HepG2 (cell line): ENCODE data around the gene FKBP5. TPM values are rescaled to one million over a fixed set of nuclear protein-coding genes. Genes with fewer than 3 reads are reported as not detected.
A peak's percentile ranks its signal among the peaks of the same experiment; 100 is the strongest.

Source experiments
- ARHGAP35 ChIP-seq: sonication (generic); formaldehyde crosslinking; IDR thresholded peaks from 2 replicates; pipeline ENCODE4 v1.9.0; 2022; ENCODE audit warnings: mild to moderate bottlenecking, inconsistent platforms, moderate library complexity, missing genetic modification reagents, borderline replicate concordance
- ARID4A ChIP-seq: sonication (generic); formaldehyde crosslinking; IDR thresholded peaks from 2 replicates; pipeline ENCODE4 v1.5.0; 2020; ENCODE audit warnings: mild to moderate bottlenecking, missing genetic modification reagents, borderline replicate concordance
- HMGA1 ChIP-seq: sonication (generic); formaldehyde crosslinking; conservative IDR thresholded peaks from 2 replicates; pipeline ENCODE4 v1.4.0; 2020; ENCODE audit warnings: missing genetic modification reagents
- HOXA3 ChIP-seq: sonication (generic); formaldehyde crosslinking; IDR thresholded peaks from 2 replicates; pipeline ENCODE4 v1.5.0; 2020; ENCODE audit warnings: missing genetic modification reagents
- ISL2 ChIP-seq: sonication (generic); formaldehyde crosslinking; IDR thresholded peaks from 2 replicates; pipeline ENCODE4 v1.5.0; 2020; ENCODE audit warnings: missing genetic modification reagents
- NFKB2 ChIP-seq: sonication (generic); formaldehyde crosslinking; IDR thresholded peaks from 2 replicates; pipeline ENCODE4 v1.4.0; 2020; ENCODE audit warnings: missing genetic modification reagents, borderline replicate concordance
- RBM39 ChIP-seq: fragments of 200-400 bp; formaldehyde crosslinking; IDR thresholded peaks from one replicate; pipeline ENCODE4 v1.6.1; 2018; ENCODE audit warnings: antibody characterized with exemption, mild to moderate bottlenecking, low read depth, low read length; ENCODE audit not compliant: poor library complexity, severe bottlenecking
- RXRA ChIP-seq: sonication (generic); formaldehyde crosslinking; IDR thresholded peaks from 2 replicates; pipeline ENCODE4 v1.5.1; 2020; ENCODE audit warnings: missing genetic modification reagents
- SOX6 ChIP-seq, 2 experiments: fragments of 450-650 bp in 1 of 2; sonication (generic) in 1 of 2; formaldehyde crosslinking in 1 of 2; IDR thresholded peaks; 2 replicates each; pipeline versions ENCODE4 v1.4.0 to v1.6.1; 2017 to 2020; ENCODE audit warnings: antibody characterized with exemption in 1 of 2, mild to moderate bottlenecking in 1 of 2, missing genetic modification reagents in 1 of 2
- ZBTB38 ChIP-seq: sonication (generic); formaldehyde crosslinking; IDR thresholded peaks from 2 replicates; pipeline ENCODE4 v1.5.1; 2020; ENCODE audit warnings: mild to moderate bottlenecking, missing genetic modification reagents
- ZNF605 ChIP-seq: sonication (generic); formaldehyde crosslinking; IDR thresholded peaks from 2 replicates; pipeline ENCODE4 v1.8.0; 2022; ENCODE audit warnings: mild to moderate bottlenecking, missing genetic modification reagents
- ZNF674 ChIP-seq: sonication (generic); formaldehyde crosslinking; IDR thresholded peaks from 2 replicates; pipeline ENCODE4 v1.5.0; 2020; ENCODE audit warnings: low read depth, mild to moderate bottlenecking, missing genetic modification reagents
- polyA plus RNA-seq, 8 experiments: library from polyadenylated mRNA; depleted of rRNA in 3 of 8; stranded (reverse) in 7 of 8; unstranded in 1 of 8; fragments of >200 nt; fragmentation: Illumina TruSeq in 4 of 8; extraction: Trizol in 4 of 8; gene quantifications; 2 replicates each; pipeline versions ENCODE4 v1.2.1 to v1.2.3, GENCODE V29; 2011 to 2016; ENCODE audit warnings: low read depth in 4 of 8, missing spikeins in 1 of 8, mixed read lengths in 1 of 8; ENCODE audit not compliant: insufficient read depth in 1 of 8
- total RNA-seq, 5 experiments: library from RNA; depleted of rRNA; stranded (reverse); fragments of >200 nt; fragmentation: Illumina TruSeq; extraction: Trizol; gene quantifications; 2 replicates each; pipeline ENCODE4 v1.2.3, GENCODE V29; 2016; ENCODE audit warnings: low read depth in 1 of 5
- TF ChIP-seq, protein P1 (sequence below): sonication (generic); formaldehyde crosslinking; IDR thresholded peaks from 2 replicates; pipeline ENCODE4 v1.5.1; 2020; ENCODE audit warnings: missing genetic modification reagents, mild to moderate bottlenecking, borderline replicate concordance
- TF ChIP-seq, protein P2 (sequence below): sonication (generic); formaldehyde crosslinking; IDR thresholded peaks from 2 replicates; pipeline ENCODE4 v1.4.0; 2020; ENCODE audit warnings: missing genetic modification reagents, borderline replicate concordance
- TF ChIP-seq, protein P3 (sequence below): sonication (generic); formaldehyde crosslinking; IDR thresholded peaks from 2 replicates; pipeline ENCODE4 v1.5.0; 2020; ENCODE audit warnings: mild to moderate bottlenecking, missing genetic modification reagents

FKBP5 gene
- total and polyA plus RNA-seq, 2 of the 13 experiments (the other 11 are each of a cell fraction or from before 2014, with no cell fraction given) = 8.0 to 17.4 TPM

DNA sequence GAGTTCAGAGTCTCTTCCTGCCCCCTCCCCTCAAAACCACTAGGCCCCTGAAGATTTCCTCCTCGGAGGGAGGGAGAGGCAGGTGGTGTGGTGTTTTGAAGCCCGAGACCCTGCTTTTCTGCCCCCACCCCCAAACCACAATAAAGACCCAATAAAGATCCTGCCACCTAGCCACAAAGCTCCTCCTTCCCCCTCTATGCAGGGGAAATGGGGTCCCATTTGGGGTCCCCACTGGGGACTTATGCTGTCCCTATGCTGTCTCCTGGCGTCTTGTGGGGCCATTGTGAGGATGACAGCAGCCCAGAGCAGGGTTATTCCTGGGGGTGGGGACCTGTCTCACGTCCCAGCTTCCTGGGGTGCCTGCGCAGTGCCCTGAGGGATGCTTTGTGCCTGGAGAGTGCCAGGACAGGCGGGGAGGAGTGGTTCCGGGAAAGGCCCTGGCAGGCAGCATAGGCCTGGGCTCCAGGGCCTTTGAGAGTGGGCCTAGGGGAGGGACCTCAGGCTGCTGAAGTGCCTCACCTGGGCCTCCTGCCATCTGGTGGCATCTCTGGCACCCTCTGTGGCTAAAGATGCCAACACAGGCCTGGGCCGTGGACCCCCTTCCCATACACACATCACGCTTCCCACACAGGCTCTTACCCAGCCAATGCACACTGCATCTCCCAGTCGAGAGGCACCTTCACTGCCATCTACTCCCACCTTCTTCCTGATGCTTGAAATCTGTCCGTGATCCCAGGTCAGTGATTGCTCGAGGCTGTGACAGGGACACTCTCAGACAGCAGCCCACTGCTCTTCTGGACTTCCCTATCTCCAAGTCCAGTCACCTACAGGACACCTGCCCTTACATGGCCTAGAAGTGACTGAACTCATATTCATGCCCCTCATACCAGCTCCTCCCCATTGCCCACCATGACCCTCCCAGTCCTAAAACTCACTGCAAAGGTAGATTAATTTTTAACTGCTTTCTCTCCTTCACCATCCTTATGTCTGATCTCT is 40.3 kb upstream of the FKBP5 start (continued):
- TF ChIP-seq ARID4A (CRISPR knock-in tag) (no peak), ISL2 (CRISPR knock-in tag) (no peak), HMGA1 (no peak), HOXA3 (CRISPR knock-in tag) (0 out of 2 replicates have a peak, but pooled peaks have one; percentile 12), ZNF674 (no peak), RBM39 (peak; percentile 31), NFKB2 (CRISPR knock-in tag) (peak; percentile 49; the same call in 1 of the 2 replicates), ARHGAP35 (CRISPR knock-in tag) (no peak), ZNF605 (CRISPR knock-in tag) (0 out of 2 replicates have a peak, but pooled peaks have one; percentile 16), ZBTB38 (CRISPR knock-in tag) (no peak), SOX6 (IDR thresholded peaks at IDR 0.05) (no peak), SOX6 (CRISPR knock-in tag; IDR thresholded peaks at IDR 0.05) (peak; percentile 19; the same call in 1 of the 2 replicates), RXRA (CRISPR knock-in tag) (peak; percentile 29; the same call in 1 of the 2 replicates)
- TF ChIP-seq, protein P1, sequence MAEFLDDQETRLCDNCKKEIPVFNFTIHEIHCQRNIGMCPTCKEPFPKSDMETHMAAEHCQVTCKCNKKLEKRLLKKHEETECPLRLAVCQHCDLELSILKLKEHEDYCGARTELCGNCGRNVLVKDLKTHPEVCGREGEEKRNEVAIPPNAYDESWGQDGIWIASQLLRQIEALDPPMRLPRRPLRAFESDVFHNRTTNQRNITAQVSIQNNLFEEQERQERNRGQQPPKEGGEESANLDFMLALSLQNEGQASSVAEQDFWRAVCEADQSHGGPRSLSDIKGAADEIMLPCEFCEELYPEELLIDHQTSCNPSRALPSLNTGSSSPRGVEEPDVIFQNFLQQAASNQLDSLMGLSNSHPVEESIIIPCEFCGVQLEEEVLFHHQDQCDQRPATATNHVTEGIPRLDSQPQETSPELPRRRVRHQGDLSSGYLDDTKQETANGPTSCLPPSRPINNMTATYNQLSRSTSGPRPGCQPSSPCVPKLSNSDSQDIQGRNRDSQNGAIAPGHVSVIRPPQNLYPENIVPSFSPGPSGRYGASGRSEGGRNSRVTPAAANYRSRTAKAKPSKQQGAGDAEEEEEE (CRISPR knock-in tag) = no peak
- TF ChIP-seq, protein P2, sequence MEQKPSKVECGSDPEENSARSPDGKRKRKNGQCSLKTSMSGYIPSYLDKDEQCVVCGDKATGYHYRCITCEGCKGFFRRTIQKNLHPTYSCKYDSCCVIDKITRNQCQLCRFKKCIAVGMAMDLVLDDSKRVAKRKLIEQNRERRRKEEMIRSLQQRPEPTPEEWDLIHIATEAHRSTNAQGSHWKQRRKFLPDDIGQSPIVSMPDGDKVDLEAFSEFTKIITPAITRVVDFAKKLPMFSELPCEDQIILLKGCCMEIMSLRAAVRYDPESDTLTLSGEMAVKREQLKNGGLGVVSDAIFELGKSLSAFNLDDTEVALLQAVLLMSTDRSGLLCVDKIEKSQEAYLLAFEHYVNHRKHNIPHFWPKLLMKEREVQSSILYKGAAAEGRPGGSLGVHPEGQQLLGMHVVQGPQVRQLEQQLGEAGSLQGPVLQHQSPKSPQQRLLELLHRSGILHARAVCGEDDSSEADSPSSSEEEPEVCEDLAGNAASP = no peak
- TF ChIP-seq, protein P3, sequence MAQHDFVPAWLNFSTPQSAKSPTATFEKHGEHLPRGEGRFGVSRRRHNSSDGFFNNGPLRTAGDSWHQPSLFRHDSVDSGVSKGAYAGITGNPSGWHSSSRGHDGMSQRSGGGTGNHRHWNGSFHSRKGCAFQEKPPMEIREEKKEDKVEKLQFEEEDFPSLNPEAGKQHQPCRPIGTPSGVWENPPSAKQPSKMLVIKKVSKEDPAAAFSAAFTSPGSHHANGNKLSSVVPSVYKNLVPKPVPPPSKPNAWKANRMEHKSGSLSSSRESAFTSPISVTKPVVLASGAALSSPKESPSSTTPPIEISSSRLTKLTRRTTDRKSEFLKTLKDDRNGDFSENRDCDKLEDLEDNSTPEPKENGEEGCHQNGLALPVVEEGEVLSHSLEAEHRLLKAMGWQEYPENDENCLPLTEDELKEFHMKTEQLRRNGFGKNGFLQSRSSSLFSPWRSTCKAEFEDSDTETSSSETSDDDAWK (CRISPR knock-in tag) = no peak
